GM23338 (cell line): ENCODE results near the gene KLK7. TPM values are rescaled to one million over a fixed set of nuclear protein-coding genes. Genes with fewer than 3 reads are reported as not detected.

Experiments used
- ATAC-seq: fragments of 200-7000 bp; cut with Tn5 transposase; 3 replicates; pipeline ENCODE4 v1.9.1; 2020
- DNase-seq: peaks from one replicate; pipeline ENCODE4 v3.0.0-alpha.2; 2015; ENCODE audit warnings: low spot score
- H2AFZ ChIP-seq: fragments of 200-600 bp; sonication (generic); 2 replicates; pipeline ENCODE4 v1.8.0; 2016; ENCODE audit warnings: antibody characterized with exemption, mild to moderate bottlenecking, moderate library complexity
- H3F3A ChIP-seq: fragments of 200-600 bp; sonication (generic); replicated peaks from 2 replicates; pipeline ENCODE4 v1.8.0; 2017; ENCODE audit warnings: antibody characterized with exemption, mixed run types, low read depth
- H3K27ac ChIP-seq: fragments of 200-600 bp; sonication (generic); 2 replicates; pipeline ENCODE4 v1.6.1; 2016; ENCODE audit warnings: low read depth
- H3K27me3 ChIP-seq: fragments of 200-600 bp; sonication (generic); 2 replicates; pipeline ENCODE4 v1.8.0; 2016; ENCODE audit warnings: mild to moderate bottlenecking, mixed run types, moderate library complexity; ENCODE audit not compliant: insufficient read depth
- H3K36me3 ChIP-seq: fragments of 200-600 bp; sonication (generic); 2 replicates; pipeline ENCODE4 v1.8.0; 2016; ENCODE audit warnings: mild to moderate bottlenecking; ENCODE audit not compliant: insufficient read depth
- H3K4me1 ChIP-seq: fragments of 200-600 bp; sonication (generic); 2 replicates; pipeline ENCODE4 v1.8.0; 2016; ENCODE audit warnings: mild to moderate bottlenecking, moderate library complexity; ENCODE audit not compliant: insufficient read depth
- H3K4me2 ChIP-seq: fragments of 200-600 bp; sonication (generic); 2 replicates; pipeline ENCODE4 v1.7.1; 2017; ENCODE audit warnings: mixed run types
- H3K4me3 ChIP-seq: fragments of 200-600 bp; sonication (generic); 2 replicates; pipeline ENCODE4 v1.6.1; 2016; ENCODE audit warnings: mixed run types
- H3K79me2 ChIP-seq: fragments of 200-600 bp; sonication (generic); replicated peaks from 2 replicates; pipeline ENCODE4 v1.8.0; 2017; ENCODE audit warnings: mild to moderate bottlenecking; ENCODE audit not compliant: insufficient read depth
- H3K9me2 ChIP-seq: fragments of 200-600 bp; sonication (generic); 2 replicates; pipeline ENCODE4 v1.8.0; 2017; ENCODE audit not compliant: insufficient read depth
- H4K20me1 ChIP-seq: fragments of 200-600 bp; sonication (generic); replicated peaks from 2 replicates; pipeline ENCODE4 v1.8.0; 2017; ENCODE audit warnings: mild to moderate bottlenecking; ENCODE audit not compliant: insufficient read depth
- H3K27ac Mint-ChIP-seq: 2 replicates; pipeline ENCODE4 v1.8.0; 2020; ENCODE audit warnings: inconsistent platforms, mild to moderate bottlenecking, moderate library complexity, mixed read lengths
- H3K27me3 Mint-ChIP-seq: 3 replicates; pipeline ENCODE4 v1.8.0; 2022; ENCODE audit warnings: low read depth, mild to moderate bottlenecking, moderate library complexity, mixed read lengths, inconsistent platforms; ENCODE audit not compliant: insufficient read depth, poor library complexity
- H3K36me3 Mint-ChIP-seq: 3 replicates; pipeline ENCODE4 v1.8.0; 2021; ENCODE audit warnings: low read depth, mild to moderate bottlenecking, inconsistent platforms, moderate library complexity, mixed read lengths
- H3K4me1 Mint-ChIP-seq: 3 replicates; pipeline ENCODE4 v1.8.0; 2020; ENCODE audit warnings: mild to moderate bottlenecking, inconsistent platforms, mixed read lengths
- H3K4me3 Mint-ChIP-seq: 3 replicates; pipeline ENCODE4 v1.8.0; 2021; ENCODE audit warnings: moderate library complexity, mild to moderate bottlenecking, inconsistent platforms, mixed read lengths
- H3K9me3 Mint-ChIP-seq: 3 replicates; pipeline ENCODE4 v1.8.0; 2020; ENCODE audit warnings: moderate library complexity, mild to moderate bottlenecking, inconsistent platforms, mixed read lengths
- CREB1 ChIP-seq: fragments of 250-450 bp; sonication (Bioruptor Pico); IDR thresholded peaks from 2 replicates; pipeline ENCODE4 v1.5.0; 2020; ENCODE audit warnings: low read depth, mild to moderate bottlenecking, moderate library complexity
- CTCF ChIP-seq, 2 experiments: fragments of 200-600 bp in 1 of 2; sonication (generic) in 1 of 2; conservative IDR thresholded peaks; 2 replicates each; pipeline versions ENCODE4 v1.5.1 to v1.6.1; 2016 to 2017; ENCODE audit warnings: antibody characterized with exemption in 2 of 2, low read depth in 2 of 2, mild to moderate bottlenecking in 2 of 2, moderate library complexity in 1 of 2
- EZH2 ChIP-seq: fragments of 200-600 bp; sonication (generic); IDR thresholded peaks from one replicate; pipeline ENCODE4 v1.8.0; 2017; ENCODE audit warnings: antibody characterized with exemption, mild to moderate bottlenecking, low read depth; ENCODE audit not compliant: unreplicated experiment
- EZH2phosphoT487 ChIP-seq: fragments of 200-600 bp; sonication (generic); IDR thresholded peaks from one replicate; pipeline ENCODE4 v1.8.1; 2018; ENCODE audit warnings: antibody characterized with exemption; ENCODE audit not compliant: unreplicated experiment
- JUNB ChIP-seq: IDR thresholded peaks from one replicate; pipeline ENCODE4 v1.6.1; 2016; ENCODE audit warnings: antibody characterized with exemption; ENCODE audit not compliant: unreplicated experiment
- POLR2AphosphoS5 ChIP-seq: IDR thresholded peaks from 2 replicates; pipeline ENCODE4 v1.6.1; 2016; ENCODE audit warnings: antibody characterized with exemption, low read depth
- REST ChIP-seq: IDR thresholded peaks from one replicate; pipeline ENCODE4 v1.6.1; 2018; ENCODE audit warnings: antibody characterized with exemption; ENCODE audit not compliant: unreplicated experiment
- STAT1 ChIP-seq: IDR thresholded peaks from one replicate; pipeline ENCODE4 v1.6.1; 2016; ENCODE audit warnings: antibody characterized with exemption; ENCODE audit not compliant: unreplicated experiment
- ZNF114 ChIP-seq: fragments of 250-450 bp; sonication (Bioruptor Pico); IDR thresholded peaks from 2 replicates; pipeline ENCODE4 v1.5.0; 2020; ENCODE audit warnings: mild to moderate bottlenecking, moderate library complexity
- ZNF331 ChIP-seq: fragments of 250-450 bp; sonication (Bioruptor Pico); IDR thresholded peaks from 2 replicates; pipeline ENCODE4 v1.5.0; 2020; ENCODE audit warnings: low read depth, mild to moderate bottlenecking, moderate library complexity
- ZNF462 ChIP-seq: fragments of 250-450 bp; sonication (Bioruptor Pico); IDR thresholded peaks from 2 replicates; pipeline ENCODE4 v1.5.0; 2020; ENCODE audit warnings: mild to moderate bottlenecking, moderate library complexity
- polyA plus RNA-seq: library from polyadenylated mRNA; unstranded; fragments of >200 nt; fragmentation: Nextera tagmentation; extraction: Ambion mirVana; gene quantifications from 2 replicates; pipeline ENCODE4 v1.2.1, GENCODE V29; 2016
- total RNA-seq: library from RNA; depleted of rRNA; stranded (reverse); fragments of >200 nt; shearing (Covaris generic); gene quantifications from 2 replicates; pipeline ENCODE4 v1.2.3, GENCODE V29; 2014

The KLK7 gene
- total and polyA plus RNA-seq, 2 experiments from 2014 or later, result 1.1 to 1.4 TPM

- no peak for TF ChIP-seq ZNF462
- no peak for TF ChIP-seq POLR2AphosphoS5
- no peak for TF ChIP-seq REST
- TF ChIP-seq EZH2, result no peak
- TF ChIP-seq EZH2phosphoT487, result no peak
- TF ChIP-seq JUNB, result no peak
Observed at GRCh38 chr19:50964266-50964665, 19.5 kb downstream of the KLK7 start (continued).

GRCh38 chr19:50963381-50963780, 20.3 kb downstream of the KLK7 start:
- H3K36me3 Mint-ChIP-seq, result peaks cover 7% of the 10 kb centered on the region; the same call in 2 of the 3 replicates
- Histone ChIP-seq H3K4me1 (no peaks in the 10 kb centered on the region), H3K79me2 (no peaks in the 10 kb centered on the region), H3K36me3 (no peaks in the 10 kb centered on the region), H2AFZ (no peak overlapping the region), H3K4me2 (no peak overlapping the region), H3K27me3 (no peaks in the 10 kb centered on the region), H3K9me2 (peaks cover 6% of the 10 kb centered on the region; the same call in 1 of the 2 replicates), H3K27ac (no peak overlapping the region), H4K20me1 (no peaks in the 10 kb centered on the region), H3F3A (no peaks in the 10 kb centered on the region), H3K4me3 (no peak overlapping the region)
- H3K4me3 Mint-ChIP-seq, result no peak overlapping the region
- no peak overlapping the region for H3K27ac Mint-ChIP-seq
- H3K27me3 Mint-ChIP-seq, result peaks cover 8% of the 10 kb centered on the region
- peaks cover 43% of the 10 kb centered on the region for H3K9me3 Mint-ChIP-seq
- H3K4me1 Mint-ChIP-seq, result peaks cover 5% of the 10 kb centered on the region
- ATAC-seq (no peak), DNase-seq (no peak)
- no peak for TF ChIP-seq ZNF114 (CRISPR knock-in tag)
- TF ChIP-seq CTCF (conservative IDR thresholded peaks at IDR 0.05; ENCODE audit: low read depth in 2 of 2), result no peak
- no peak for TF ChIP-seq ZNF331 (CRISPR knock-in tag)
- TF ChIP-seq REST, result no peak
- TF ChIP-seq STAT1, result no peak
- no peak for TF ChIP-seq CREB1 (CRISPR knock-in tag)
